ENCODE results near the gene PLEKHH3.
"Not testable (repeated sequence)": the region's sequence is repeated elsewhere in the genome, so short reads cannot be mapped to it uniquely, and the experiment has no call there.

Gene PLEKHH3

GRCh38 chr17:42623732-42624596 is 52.8 kb downstream of the PLEKHH3 start:
- DNase-seq = no peak

DNA sequence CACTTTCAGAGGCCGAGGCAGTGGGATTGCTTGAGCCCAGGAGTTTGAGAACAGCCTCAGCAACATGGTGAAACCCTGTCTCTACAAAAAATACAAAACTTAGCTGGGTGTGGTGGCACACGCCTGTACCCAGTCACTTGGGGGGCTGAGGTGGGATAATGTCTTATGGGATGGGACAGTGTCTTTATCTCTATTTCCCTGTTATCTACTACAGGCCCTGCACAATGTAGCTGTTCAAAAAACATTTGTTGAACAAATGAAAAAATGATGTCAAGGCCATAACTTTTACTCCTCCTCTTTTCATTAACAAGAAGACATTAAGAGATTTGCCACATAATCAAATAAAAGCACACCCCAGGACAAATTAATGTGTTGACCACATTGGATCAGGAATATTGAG is 53.5 kb downstream of the PLEKHH3 start:
- DNase-seq = no peak

DNA sequence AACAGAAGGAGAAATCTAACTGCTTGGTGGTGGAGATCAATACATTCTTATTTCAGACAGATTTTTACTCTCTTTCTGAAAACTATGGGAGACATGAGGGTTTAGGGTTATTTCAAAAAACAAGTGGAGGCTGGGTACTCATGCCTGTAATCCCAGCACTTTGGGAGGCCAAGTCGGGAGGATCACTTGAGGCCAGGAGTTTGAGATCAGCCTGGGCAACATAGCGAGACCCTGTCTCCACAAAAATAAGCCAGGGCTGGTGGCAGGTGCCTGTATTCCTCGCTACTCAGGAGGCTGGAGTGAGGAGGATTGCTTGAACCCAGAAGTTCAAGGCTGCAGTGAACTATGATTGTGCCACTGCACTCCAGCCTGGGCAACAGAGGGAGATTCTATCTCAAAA is 54.8 kb downstream of the PLEKHH3 start:
- not testable (repeated sequence) for DNase-seq

DNA sequence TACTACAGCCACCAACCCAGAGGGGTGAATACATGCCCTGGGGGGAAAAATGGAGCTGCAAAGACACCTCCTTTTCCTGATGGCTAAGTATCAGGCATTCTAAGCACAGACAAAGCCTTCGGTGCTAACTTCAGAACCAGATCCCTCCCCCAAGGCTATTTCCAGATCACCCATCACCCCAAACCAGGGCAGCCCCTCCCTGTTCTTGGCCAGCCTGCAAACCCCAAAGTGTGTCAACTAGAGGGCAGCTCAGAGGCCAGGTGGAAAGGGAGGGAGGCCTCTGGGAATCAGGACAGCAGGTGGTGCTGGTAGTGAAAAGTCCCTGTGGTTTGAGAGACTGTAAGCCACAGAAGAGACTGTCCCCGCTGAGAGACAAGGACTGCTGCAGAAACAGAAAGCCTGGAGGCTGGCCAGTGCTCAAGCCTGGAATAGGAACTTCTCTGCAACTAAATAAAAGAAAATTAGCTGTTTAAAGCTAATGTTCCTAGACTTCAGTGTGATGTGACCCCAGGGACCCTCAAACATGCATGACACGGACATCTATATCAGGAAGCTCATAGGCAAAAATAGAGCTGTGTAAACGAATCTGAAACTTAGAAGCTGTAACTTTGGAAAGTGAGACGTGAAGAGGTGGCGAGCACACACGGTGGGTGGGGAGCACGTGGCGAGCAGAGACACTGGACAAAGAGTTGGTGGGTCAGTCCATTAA is 58.2 kb downstream of the PLEKHH3 start:
- no peak for DNase-seq

DNA sequence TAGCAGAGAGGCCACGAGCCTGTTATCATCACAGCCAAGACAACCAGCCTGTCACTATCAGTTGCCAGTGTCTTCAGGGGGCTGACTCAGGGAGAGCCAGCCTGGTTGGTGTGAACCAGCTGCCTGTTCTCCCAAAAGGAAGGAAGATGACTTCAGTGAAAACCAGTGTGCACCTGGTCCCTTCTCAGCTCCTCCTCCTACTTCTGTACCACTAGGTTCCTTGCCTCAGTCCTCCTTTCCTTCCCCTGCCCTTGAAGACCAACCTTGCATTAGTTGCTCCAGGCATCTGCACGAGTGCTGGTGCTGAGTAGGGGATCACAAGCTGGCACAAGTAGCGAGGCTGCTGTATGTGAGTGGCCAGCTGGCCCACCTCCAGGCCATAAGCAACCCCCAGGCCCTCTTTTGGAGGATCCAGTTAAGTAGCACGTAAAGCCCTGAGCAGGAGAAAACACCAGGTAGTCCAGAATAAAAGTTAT is 58.8 kb downstream of the PLEKHH3 start:
- DNase-seq = no peak
